IMR-90 (cell line): Measurements from ENCODE around the gene AP3D1. TPM values are rescaled to one million over a fixed set of nuclear protein-coding genes. Genes with fewer than 3 reads are reported as not detected.
A peak's percentile ranks its signal among the peaks of the same experiment; 100 is the strongest.

Experiments used
- ATAC-seq: fragments of 200-7000 bp; cut with Tn5 transposase; 2 replicates; pipeline ENCODE4 v1.9.1; 2020; ENCODE audit warnings: low read depth, mild to moderate bottlenecking, moderate library complexity
- BruUV-seq: library from RNA; stranded (reverse); fragments of 400-500 nt; replicated peaks from 2 replicates; lab custom pipeline; 2021; lab: Mats Ljungman, UMichigan
- CTCF ChIA-PET: fragments of 300-600 bp; formaldehyde crosslinking; extraction: SDS; loops from one replicate; lab custom pipeline; 2021; ENCODE audit warnings: antibody characterized with exemption; lab: Yijun Ruan, JAX
- POLR2A ChIA-PET: fragments of 300-600 bp; sonication (Branson Sonifier 250); formaldehyde crosslinking; loops from one replicate; lab custom pipeline; 2022; ENCODE audit warnings: antibody characterized with exemption; ENCODE audit not compliant: unreplicated experiment; lab: Charles Lee
- DNase-seq: peaks from one replicate; pipeline ENCODE4 v3.0.0; 2013
- H2AFZ ChIP-seq: replicated peaks from 2 replicates; pipeline ENCODE3; 2013; ENCODE audit warnings: low read length, mild to moderate bottlenecking; ENCODE audit not compliant: poor library complexity
- H2AK5ac ChIP-seq: 2 replicates; pipeline ENCODE4 v1.6.1; 2013; ENCODE audit warnings: low read depth, low read length, inconsistent platforms
- H2AK9ac ChIP-seq: replicated peaks from 2 replicates; pipeline ENCODE3; 2013; ENCODE audit warnings: mild to moderate bottlenecking, low read depth, low read length, moderate library complexity; ENCODE audit not compliant: poor library complexity
- H2BK120ac ChIP-seq: 2 replicates; pipeline ENCODE4 v1.6.1; 2013; ENCODE audit warnings: low read depth, low read length, inconsistent platforms
- H2BK15ac ChIP-seq: 3 replicates; pipeline ENCODE4 v1.6.1; 2013; ENCODE audit warnings: low read depth, low read length, inconsistent platforms
- H2BK20ac ChIP-seq: 2 replicates; pipeline ENCODE4 v1.6.1; 2013; ENCODE audit warnings: low read depth, mild to moderate bottlenecking, inconsistent platforms, low read length, moderate library complexity
- H2BK5ac ChIP-seq: 2 replicates; pipeline ENCODE4 v1.6.1; 2013; ENCODE audit warnings: mild to moderate bottlenecking, low read depth, low read length, inconsistent platforms; ENCODE audit not compliant: poor library complexity, severe bottlenecking
- H3K14ac ChIP-seq: replicated peaks from 2 replicates; pipeline ENCODE4 v1.6.1; 2013; ENCODE audit warnings: low read depth, low read length, inconsistent platforms
- H3K18ac ChIP-seq: 2 replicates; pipeline ENCODE4 v1.6.1; 2013; ENCODE audit warnings: low read depth, low read length, control low read depth
- H3K23ac ChIP-seq: 2 replicates; pipeline ENCODE4 v1.6.1; 2013; ENCODE audit warnings: low read depth, low read length, inconsistent platforms
- H3K27ac ChIP-seq: 2 replicates; pipeline ENCODE4 v1.5.1; 2013; ENCODE audit warnings: mild to moderate bottlenecking, control low read depth, low read length; ENCODE audit not compliant: insufficient read depth
- H3K27me3 ChIP-seq: 2 replicates; pipeline ENCODE4 v1.6.1; 2013; ENCODE audit warnings: low read length; ENCODE audit not compliant: control insufficient read depth, insufficient read depth
- H3K36me3 ChIP-seq: 2 replicates; pipeline ENCODE4 v1.6.1; 2013; ENCODE audit warnings: low read length, mixed read lengths; ENCODE audit not compliant: control insufficient read depth, insufficient read depth
- H3K4ac ChIP-seq: 2 replicates; pipeline ENCODE4 v1.6.1; 2013; ENCODE audit warnings: low read depth, low read length, inconsistent platforms
- H3K4me1 ChIP-seq: 2 replicates; pipeline ENCODE4 v1.6.1; 2013; ENCODE audit warnings: low read length, mixed read lengths; ENCODE audit not compliant: control insufficient read depth, insufficient read depth
- H3K4me2 ChIP-seq: 2 replicates; pipeline ENCODE4 v1.6.1; 2013; ENCODE audit warnings: low read depth, mild to moderate bottlenecking, control low read depth, low read length, moderate library complexity
- H3K4me3 ChIP-seq: 2 replicates; pipeline ENCODE4 v1.5.1; 2013; ENCODE audit warnings: low read depth, mild to moderate bottlenecking, control low read depth, low read length, moderate library complexity; ENCODE audit not compliant: insufficient read depth
- H3K56ac ChIP-seq: 2 replicates; pipeline ENCODE4 v1.6.1; 2013; ENCODE audit warnings: low read length, inconsistent platforms; ENCODE audit not compliant: insufficient read depth; ENCODE audit errors: extremely low read depth
- H3K79me1 ChIP-seq, 2 experiments: 2 replicates each; pipeline ENCODE4 v1.6.1; 2013; ENCODE audit warnings: low read length in 2 of 2, inconsistent platforms in 1 of 2, low read depth in 1 of 2
- H3K9ac ChIP-seq: 2 replicates; pipeline ENCODE4 v1.6.1; 2013; ENCODE audit warnings: low read depth, low read length, control low read depth
- H3K9me1 ChIP-seq: 2 replicates; pipeline ENCODE4 v1.6.1; 2013; ENCODE audit warnings: low read length, inconsistent platforms; ENCODE audit not compliant: insufficient read depth
- H3K9me3 ChIP-seq: 2 replicates; pipeline ENCODE4 v1.6.1; 2013; ENCODE audit warnings: low read length; ENCODE audit not compliant: control insufficient read depth, insufficient read depth
- H4K20me1 ChIP-seq: 2 replicates; pipeline ENCODE4 v1.6.1; 2013; ENCODE audit warnings: low read length, inconsistent platforms; ENCODE audit not compliant: insufficient read depth
- H4K5ac ChIP-seq: 2 replicates; pipeline ENCODE4 v1.6.1; 2013; ENCODE audit warnings: mild to moderate bottlenecking, low read depth, low read length, control low read depth
- H4K8ac ChIP-seq, 2 experiments: 2 replicates each; pipeline ENCODE4 v1.6.1; 2013; ENCODE audit warnings: low read depth in 2 of 2, low read length in 2 of 2, control low read depth in 1 of 2, inconsistent platforms in 1 of 2
- H4K91ac ChIP-seq: 2 replicates; pipeline ENCODE4 v1.6.1; 2013; ENCODE audit warnings: low read depth, low read length, inconsistent platforms; ENCODE audit not compliant: insufficient read depth
- MAFK ChIP-seq: IDR thresholded peaks from 2 replicates; pipeline ENCODE4 v1.6.1; 2012; ENCODE audit warnings: low read depth, low read length, improper control_type of control experiment
- MAZ ChIP-seq: IDR thresholded peaks from 2 replicates; pipeline ENCODE4 v1.6.1; 2012; ENCODE audit warnings: low read depth, mild to moderate bottlenecking, low read length, improper control_type of control experiment, moderate library complexity, borderline replicate concordance
- MXI1 ChIP-seq: IDR thresholded peaks from 2 replicates; pipeline ENCODE4 v1.6.1; 2012; ENCODE audit warnings: low read depth, mild to moderate bottlenecking, low read length, moderate library complexity, borderline replicate concordance
- NFE2L2 ChIP-seq: fragments of 150-350 bp; IDR thresholded peaks from 2 replicates; pipeline ENCODE4 v1.6.1; 2016; ENCODE audit warnings: low read depth, mild to moderate bottlenecking, low read length
- RCOR1 ChIP-seq: IDR thresholded peaks from 2 replicates; pipeline ENCODE4 v1.6.1; 2012; ENCODE audit warnings: mild to moderate bottlenecking, low read length, improper control_type of control experiment; ENCODE audit not compliant: insufficient replicate concordance
- WGBS, 2 experiments: methylation state at CpG; one replicate each; pipeline versions ENCODE4 v1.1.5 to v1.1.7; 2013; ENCODE audit warnings: missing lambda C conversion rate in 2 of 2; ENCODE audit not compliant: insufficient read length in 1 of 2; ENCODE audit errors: extremely low coverage in 2 of 2; 5-methylcytosine and 5-hydroxymethylcytosine counted together
- dilution Hi-C: fragments of 300-500 bp; cut with HindIII; formaldehyde crosslinking; loops from one replicate; pipeline ENCODE4 v1.14.3; 2018; ENCODE audit warnings: low sequenced_read_pairs; ENCODE audit not compliant: unreplicated experiment
- in situ Hi-C: fragments of 300-500 bp; cut with MboI; formaldehyde crosslinking; loops from 3 replicates; pipeline ENCODE4 v1.14.3; 2019; ENCODE audit warnings: low sequenced_read_pairs, inconsistent platforms, mixed read lengths
- intact Hi-C: fragments of 100-400 bp; cut with micrococcal nuclease; formaldehyde crosslinking; loops from 2 replicates; pipeline ENCODE4 v1.10.0; 2022
- polyA plus RNA-seq, 3 experiments: library from polyadenylated mRNA; depleted of rRNA; stranded (reverse); fragments of >200 nt; gene quantifications; 2 replicates each; pipeline ENCODE4 v1.2.3, GENCODE V29; 2012; ENCODE audit warnings: low replicate concordance in 1 of 3
- total RNA-seq: library from RNA; depleted of rRNA; stranded (reverse); fragments of >200 nt; gene quantifications from 2 replicates; pipeline ENCODE4 v1.2.3, GENCODE V29; 2012

The AP3D1 gene
- total and polyA plus RNA-seq, 2 of the 4 experiments (the other 2 are of a cell fraction): 75.3 to 129 TPM

- H2AFZ ChIP-seq: peak overlapping the region; percentile 58
- POLR2A ChIA-PET: no interaction called here
- intact Hi-C loops (no loop called here), dilution Hi-C loops (no loop called here), in situ Hi-C loops (no loop called here)
- H3K36me3 ChIP-seq: no peaks in the 10 kb centered on the region
- no peak overlapping the region; the same call in 1 of the 2 replicates for H3K27ac ChIP-seq
- CTCF ChIA-PET: no interaction called here
- peak overlapping the region; percentile 96; the same call in 1 of the 2 replicates for H2BK120ac ChIP-seq
- H3K4me3 ChIP-seq: no peak overlapping the region
- H4K20me1 ChIP-seq: no peaks in the 10 kb centered on the region
- H4K5ac ChIP-seq: no peak overlapping the region; the same call in 1 of the 2 replicates
- no TSS peak for BruUV-seq
- no peak overlapping the region for H3K56ac ChIP-seq
- H2BK20ac ChIP-seq: peak overlapping the region; percentile 70
- H3K14ac ChIP-seq: no peak overlapping the region
- peak overlapping the region; percentile 98 for H3K4ac ChIP-seq
- no peak overlapping the region for H3K23ac ChIP-seq
- peaks cover 32% of the 10 kb centered on the region for H3K4me1 ChIP-seq
- WGBS, 2 experiments: 60% methylated on average over 2 of the region's 23 CpGs; no CpG with 5 or more reads in 1 of the 2 experiments
- TF ChIP-seq MAZ (no peak), RCOR1 (no peak), MAFK (no peak), NFE2L2 (no peak), MXI1 (no peak)
- H3K4me2 ChIP-seq: no peak overlapping the region
- peak overlapping the region; percentile 91 for H2AK9ac ChIP-seq
- no peaks in the 10 kb centered on the region for H3K9me3 ChIP-seq
- DNase-seq: no peak
- no peak overlapping the region for H3K18ac ChIP-seq
- H3K79me1 ChIP-seq: peaks cover 5 to 40% of the 10 kb centered on the region in 2 experiments; a peak in 3 of 4 replicates
- H3K9ac ChIP-seq: no peak overlapping the region
- peak overlapping the region; percentile 75 for H2BK5ac ChIP-seq
- no peaks in the 10 kb centered on the region for H3K27me3 ChIP-seq
- peak overlapping the region in 1 of 2 experiments; percentile 93; a peak in 2 of 4 replicates for H4K8ac ChIP-seq
- peak overlapping the region; percentile 72; the same call in 1 of the 3 replicates for H2BK15ac ChIP-seq
- ATAC-seq: no peak
- peak overlapping the region; percentile 97; the same call in 1 of the 2 replicates for H4K91ac ChIP-seq
- H3K9me1 ChIP-seq: peaks cover 15% of the 10 kb centered on the region
- H2AK5ac ChIP-seq: peak overlapping the region; percentile 69; the same call in 1 of the 2 replicates
Observed at GRCh38 chr19:2057484-2058469, 93.6 kb downstream of the AP3D1 start.
